GM12878 (cell line): ENCODE measurements around the gene OR8A1. TPM values are rescaled to one million over a fixed set of nuclear protein-coding genes. Genes with fewer than 3 reads are reported as not detected.

Source experiments
- ATAC-seq: fragments of 200-7000 bp; cut with Tn5 transposase; 3 replicates; pipeline ENCODE4 v1.9.1; 2020; ENCODE audit warnings: mild to moderate bottlenecking, moderate library complexity
- BruUV-seq: library from RNA; stranded (reverse); fragments of 400-500 nt; replicated peaks from 2 replicates; lab custom pipeline; 2021; lab: Mats Ljungman, UMichigan
- CTCF ChIA-PET: fragments of 300-600 bp; sonication (Branson Sonifier 250); formaldehyde crosslinking; extraction: SDS; loops from one replicate; lab custom pipeline; 2021; ENCODE audit warnings: inconsistent platforms; lab: Yijun Ruan, JAX
- POLR2A ChIA-PET: fragments of 350-600 bp; formaldehyde crosslinking; extraction: SDS; loops from one replicate; lab custom pipeline; 2021; ENCODE audit warnings: inconsistent platforms; lab: Charles Lee
- RAD21 ChIA-PET: fragments of 300-600 bp; sonication (Branson Sonifier 250); formaldehyde crosslinking; loops from one replicate; lab custom pipeline; 2023; ENCODE audit warnings: antibody characterized with exemption; ENCODE audit not compliant: unreplicated experiment; lab: Charles Lee
- SMC1A ChIA-PET: fragments of 300-600 bp; sonication (Branson Sonifier 250); formaldehyde crosslinking; loops from one replicate; lab custom pipeline; 2023; ENCODE audit not compliant: unreplicated experiment, uncharacterized antibody; lab: Charles Lee
- DNase-seq: peaks from one replicate; pipeline ENCODE4 v3.0.0-alpha.2; 2011; ENCODE audit warnings: low read depth, low spot score
- FAIRE-seq: peaks from 3 replicates; lab custom pipeline; 2011; peaks lifted over from hg19 to GRCh38; lab: Jason Lieb, UNC
- H2AFZ ChIP-seq: 2 replicates; pipeline ENCODE4 v1.6.0; 2011; ENCODE audit warnings: low read depth, low read length, control low read depth; ENCODE audit not compliant: control insufficient read depth
- H3K27ac ChIP-seq: 2 replicates; pipeline ENCODE4 v1.5.1; 2011; ENCODE audit warnings: control low read depth; ENCODE audit not compliant: control insufficient read depth, insufficient read depth
- H3K27me3 ChIP-seq, 2 experiments: replicated peaks in 1 of 2; 2 replicates each; pipeline versions ENCODE4 v1.6.0 to v1.6.1; 2011; ENCODE audit warnings: low read length in 1 of 2; ENCODE audit not compliant: control insufficient read depth in 2 of 2, insufficient read depth in 2 of 2
- H3K36me3 ChIP-seq, 2 experiments: 2 replicates each; pipeline ENCODE4 v1.5.1; 2011; ENCODE audit warnings: low read length in 1 of 2; ENCODE audit not compliant: control insufficient read depth in 2 of 2, insufficient read depth in 2 of 2
- H3K4me1 ChIP-seq: 2 replicates; pipeline ENCODE4 v1.6.1; 2011; ENCODE audit warnings: mild to moderate bottlenecking, low read length, moderate library complexity, mixed read lengths; ENCODE audit not compliant: control insufficient read depth, insufficient read depth
- H3K4me2 ChIP-seq: 2 replicates; pipeline ENCODE4 v1.6.0; 2011; ENCODE audit warnings: control low read depth; ENCODE audit not compliant: control insufficient read depth, insufficient read depth
- H3K4me3 ChIP-seq: fragments of 200-600 bp; sonication (generic); 2 replicates; pipeline ENCODE4 v1.5.1; 2016
- H3K79me2 ChIP-seq: 2 replicates; pipeline ENCODE4 v1.6.0; 2011; ENCODE audit warnings: low read length; ENCODE audit not compliant: control insufficient read depth, insufficient read depth
- H3K9ac ChIP-seq: 2 replicates; pipeline ENCODE4 v1.8.0; 2011; ENCODE audit warnings: low read length, control low read depth, mixed read lengths; ENCODE audit not compliant: control insufficient read depth, insufficient read depth
- H3K9me3 ChIP-seq: replicated peaks from 3 replicates; pipeline ENCODE4 v1.5.1; 2011; ENCODE audit warnings: mild to moderate bottlenecking, low read length; ENCODE audit not compliant: control insufficient read depth, insufficient read depth
- H4K20me1 ChIP-seq: 2 replicates; pipeline ENCODE4 v1.6.0; 2011; ENCODE audit not compliant: control insufficient read depth, insufficient read depth
- BCLAF1 ChIP-seq: fragments of 450-650 bp; IDR thresholded peaks from 2 replicates; pipeline ENCODE4 v1.6.1; 2017; ENCODE audit warnings: antibody characterized with exemption, mild to moderate bottlenecking, moderate library complexity
- BMI1 ChIP-seq: fragments of 450-650 bp; IDR thresholded peaks from 2 replicates; pipeline ENCODE4 v1.6.1; 2016; ENCODE audit warnings: mild to moderate bottlenecking, moderate library complexity, borderline replicate concordance
- EED ChIP-seq: sonication (generic); IDR thresholded peaks from 2 replicates; pipeline ENCODE4 v1.6.1; 2016; ENCODE audit warnings: antibody characterized with exemption, low read depth
- POLR2A ChIP-seq: IDR thresholded peaks from 2 replicates; pipeline ENCODE4 v1.6.1; 2011; ENCODE audit warnings: low read depth, mild to moderate bottlenecking, low read length
- RFX5 ChIP-seq: IDR thresholded peaks from 2 replicates; pipeline ENCODE4 v1.6.1; 2011; ENCODE audit warnings: low read depth, low read length, improper control_type of control experiment
- TBL1XR1 ChIP-seq: IDR thresholded peaks from 2 replicates; pipeline ENCODE4 v1.6.1; 2012; ENCODE audit warnings: low read depth, low read length, improper control_type of control experiment
- TCF3 ChIP-seq: IDR thresholded peaks from 2 replicates; pipeline ENCODE4 v1.6.1; 2012; ENCODE audit warnings: low read depth, mild to moderate bottlenecking, low read length, borderline replicate concordance; ENCODE audit not compliant: insufficient read depth
- WGBS: methylation state at CpG from one replicate; pipeline ENCODE4 v1.1.6; 2016; ENCODE audit warnings: low lambda C conversion rate; ENCODE audit not compliant: insufficient replicate concordance, insufficient coverage; ENCODE audit errors: missing lambda C conversion rate; 5-methylcytosine and 5-hydroxymethylcytosine counted together
- in situ Hi-C: fragments of 300-500 bp; cut with MboI; formaldehyde crosslinking; loops from 9 replicates; pipeline ENCODE4 v1.14.3; 2018; ENCODE audit warnings: mixed read lengths
- intact Hi-C: fragments of 100-400 bp; cut with micrococcal nuclease; formaldehyde crosslinking; loops from one replicate; pipeline ENCODE4 v1.14.2; 2022; ENCODE audit not compliant: unreplicated experiment
- polyA plus RNA-seq, 11 experiments: library from polyadenylated mRNA; depleted of rRNA in 4 of 11; unstranded in 6 of 11; stranded (reverse) in 5 of 11; fragments of >200 nt; fragmentation: Nextera tagmentation in 4 of 11; fragmentation: Illumina TruSeq in 1 of 11; extraction: Ambion mirVana in 4 of 11; extraction: Trizol in 1 of 11; gene quantifications; 1 replicate in 1 of 11; 2 replicates in 10 of 11; pipeline versions ENCODE4 v1.2.1 to v1.2.3, GENCODE V29; 2011 to 2016; ENCODE audit warnings: inconsistent platforms in 2 of 11, missing spikeins in 2 of 11, low read depth in 1 of 11
- total RNA-seq, 4 experiments: library from RNA; depleted of rRNA in 3 of 4; stranded (reverse); fragments of >200 nt in 3 of 4; fragmentation: Illumina TruSeq in 1 of 4; extraction: Trizol in 1 of 4; gene quantifications; 2 replicates each; pipeline versions ENCODE4 v1.2.1 to v1.2.3, GENCODE V29; 2013 to 2021
- TF ChIP-seq, protein P1 (sequence below): fragments of 450-650 bp; IDR thresholded peaks from 2 replicates; pipeline ENCODE4 v1.6.1; 2016; ENCODE audit warnings: mild to moderate bottlenecking, moderate library complexity, borderline replicate concordance

Gene OR8A1
- total and polyA plus RNA-seq, 10 of the 15 experiments (the other 5 are each of a cell fraction or from before 2014, with no cell fraction given) = not detected

GRCh38 chr11:124610295-124610694 lies 40.5 kb downstream of the OR8A1 start:
- ChIA-PET POLR2A (no interaction called here), CTCF (no interaction called here), SMC1A (no interaction called here), RAD21 (no interaction called here)
- no peaks in the 10 kb centered on the region for H3K4me1 ChIP-seq
- H3K27me3 ChIP-seq = no peaks in the 10 kb centered on the region
- H3K36me3 ChIP-seq = no peaks in the 10 kb centered on the region
- H3K27ac ChIP-seq = no peak overlapping the region
- no peaks in the 10 kb centered on the region for H3K79me2 ChIP-seq
- WGBS = 50% methylated on average over 2 of the region's 2 CpGs
- no peak overlapping the region for H3K4me3 ChIP-seq
- in situ Hi-C loops = no loop called here
- H3K4me2 ChIP-seq = no peak overlapping the region
- BruUV-seq = no TSS peak
- H3K9me3 ChIP-seq = no peaks in the 10 kb centered on the region
- FAIRE-seq = no peak
- H4K20me1 ChIP-seq = no peaks in the 10 kb centered on the region
- TF ChIP-seq, protein P1, sequence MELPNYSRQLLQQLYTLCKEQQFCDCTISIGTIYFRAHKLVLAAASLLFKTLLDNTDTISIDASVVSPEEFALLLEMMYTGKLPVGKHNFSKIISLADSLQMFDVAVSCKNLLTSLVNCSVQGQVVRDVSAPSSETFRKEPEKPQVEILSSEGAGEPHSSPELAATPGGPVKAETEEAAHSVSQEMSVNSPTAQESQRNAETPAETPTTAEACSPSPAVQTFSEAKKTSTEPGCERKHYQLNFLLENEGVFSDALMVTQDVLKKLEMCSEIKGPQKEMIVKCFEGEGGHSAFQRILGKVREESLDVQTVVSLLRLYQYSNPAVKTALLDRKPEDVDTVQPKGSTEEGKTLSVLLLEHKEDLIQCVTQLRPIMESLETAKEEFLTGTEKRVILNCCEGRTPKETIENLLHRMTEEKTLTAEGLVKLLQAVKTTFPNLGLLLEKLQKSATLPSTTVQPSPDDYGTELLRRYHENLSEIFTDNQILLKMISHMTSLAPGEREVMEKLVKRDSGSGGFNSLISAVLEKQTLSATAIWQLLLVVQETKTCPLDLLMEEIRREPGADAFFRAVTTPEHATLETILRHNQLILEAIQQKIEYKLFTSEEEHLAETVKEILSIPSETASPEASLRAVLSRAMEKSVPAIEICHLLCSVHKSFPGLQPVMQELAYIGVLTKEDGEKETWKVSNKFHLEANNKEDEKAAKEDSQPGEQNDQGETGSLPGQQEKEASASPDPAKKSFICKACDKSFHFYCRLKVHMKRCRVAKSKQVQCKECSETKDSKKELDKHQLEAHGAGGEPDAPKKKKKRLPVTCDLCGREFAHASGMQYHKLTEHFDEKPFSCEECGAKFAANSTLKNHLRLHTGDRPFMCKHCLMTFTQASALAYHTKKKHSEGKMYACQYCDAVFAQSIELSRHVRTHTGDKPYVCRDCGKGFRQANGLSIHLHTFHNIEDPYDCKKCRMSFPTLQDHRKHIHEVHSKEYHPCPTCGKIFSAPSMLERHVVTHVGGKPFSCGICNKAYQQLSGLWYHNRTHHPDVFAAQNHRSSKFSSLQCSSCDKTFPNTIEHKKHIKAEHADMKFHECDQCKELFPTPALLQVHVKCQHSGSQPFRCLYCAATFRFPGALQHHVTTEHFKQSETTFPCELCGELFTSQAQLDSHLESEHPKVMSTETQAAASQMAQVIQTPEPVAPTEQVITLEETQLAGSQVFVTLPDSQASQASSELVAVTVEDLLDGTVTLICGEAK = no peak
- no peak for TF ChIP-seq BCLAF1
- no peak for TF ChIP-seq BMI1
- TF ChIP-seq POLR2A = no peak
- TF ChIP-seq RFX5 = no peak
- TF ChIP-seq EED = no peak
- no peak for TF ChIP-seq TCF3
- no peak for TF ChIP-seq TBL1XR1
- no peak for ATAC-seq
- H2AFZ ChIP-seq = no peak overlapping the region
- no peak for DNase-seq
- H3K9ac ChIP-seq = no peak overlapping the region
- intact Hi-C loops = no loop called here
